Measurements from ENCODE around the gene IGIP. TPM values are rescaled to one million over a fixed set of nuclear protein-coding genes. Genes with fewer than 3 reads are reported as not detected.

Gene IGIP
- total and polyA plus RNA-seq, 2 donors from 2014 or later = 13.2 to 15.5 TPM

GRCh38 chr5:140135127-140135526, 9.4 kb downstream of the IGIP start:
- no peak overlapping the region for H3K4me3 ChIP-seq (ENCODE audit: low read length in 3 of 3)
- FAIRE-seq (no peak), DNase-seq (no peak)
- no peak overlapping the region for H3K9ac ChIP-seq (ENCODE audit: low read length in 3 of 3)
- no peaks in the 10 kb centered on the region for H3K9me3 ChIP-seq (ENCODE audit: control insufficient read depth in 2 of 3, insufficient read depth in 1 of 3, low read length in 3 of 3)
- H3K27me3 ChIP-seq (ENCODE audit: control insufficient read depth, insufficient read depth, low read length) = no peaks in the 10 kb centered on the region
- peaks cover 0 to 10% (median 9%) of the 10 kb centered on the region in 3 donors for H3K4me1 ChIP-seq (ENCODE audit: control insufficient read depth in 2 of 3, insufficient read depth in 2 of 3, low read depth in 1 of 3, low read length in 3 of 3)
- no peak for TF ChIP-seq CTCF (IDR thresholded peaks at IDR 0.05; ENCODE audit: borderline replicate concordance, extremely low read depth, insufficient read depth)
- intact Hi-C loops (cut with DNase I) = no loop called here
- no peak overlapping the region for H3K27ac ChIP-seq (ENCODE audit: low read depth in 2 of 2, low read length in 2 of 2)
- H3K36me3 ChIP-seq (ENCODE audit: control insufficient read depth in 2 of 3, insufficient read depth in 3 of 3, low read length in 3 of 3) = no peaks in the 10 kb centered on the region

- no peak for DNase-seq
- intact Hi-C loops (cut with DNase I) = no loop called here
- no peak overlapping the region for H3K27ac ChIP-seq (ENCODE audit: low read depth in 2 of 2, low read length in 2 of 2)
- no peak for TF ChIP-seq CTCF (IDR thresholded peaks at IDR 0.05; ENCODE audit: borderline replicate concordance, extremely low read depth, insufficient read depth)
- H3K27me3 ChIP-seq (ENCODE audit: control insufficient read depth, insufficient read depth, low read length) = no peaks in the 10 kb centered on the region
- H3K36me3 ChIP-seq (ENCODE audit: control insufficient read depth in 2 of 3, insufficient read depth in 3 of 3, low read length in 3 of 3) = no peaks in the 10 kb centered on the region
- no peak overlapping the region for H3K4me3 ChIP-seq (ENCODE audit: low read length in 3 of 3)
- H3K9me3 ChIP-seq (ENCODE audit: control insufficient read depth in 2 of 3, insufficient read depth in 1 of 3, low read length in 3 of 3) = no peaks in the 10 kb centered on the region
- H3K9ac ChIP-seq (ENCODE audit: low read length in 3 of 3) = no peak overlapping the region
- no peak for FAIRE-seq
- H3K4me1 ChIP-seq (ENCODE audit: control insufficient read depth in 2 of 3, insufficient read depth in 2 of 3, low read depth in 1 of 3, low read length in 3 of 3) = peaks cover 0 to 12% (median 10%) of the 10 kb centered on the region in 3 donors
Measured at GRCh38 chr5:140136624-140137023, 10.9 kb downstream of the IGIP start.

GRCh38 chr5:140140435-140140834, 14.7 kb downstream of the IGIP start:
- no peak for FAIRE-seq
- H3K4me3 ChIP-seq (ENCODE audit: low read length in 3 of 3) = no peak overlapping the region
- intact Hi-C loops (cut with DNase I) = no loop called here
- H3K9ac ChIP-seq (ENCODE audit: low read length in 3 of 3) = no peak overlapping the region
- no peak for DNase-seq
- H3K27ac ChIP-seq (ENCODE audit: low read depth in 2 of 2, low read length in 2 of 2) = no peak overlapping the region
- no peaks in the 10 kb centered on the region for H3K9me3 ChIP-seq (ENCODE audit: control insufficient read depth in 2 of 3, insufficient read depth in 1 of 3, low read length in 3 of 3)
- no peak for TF ChIP-seq CTCF (IDR thresholded peaks at IDR 0.05; ENCODE audit: borderline replicate concordance, extremely low read depth, insufficient read depth)
- peaks cover 0 to 35% (median 16%) of the 10 kb centered on the region in 3 donors for H3K4me1 ChIP-seq (ENCODE audit: control insufficient read depth in 2 of 3, insufficient read depth in 2 of 3, low read depth in 1 of 3, low read length in 3 of 3)
- no peaks in the 10 kb centered on the region for H3K27me3 ChIP-seq (ENCODE audit: control insufficient read depth, insufficient read depth, low read length)
- no peaks in the 10 kb centered on the region for H3K36me3 ChIP-seq (ENCODE audit: control insufficient read depth in 2 of 3, insufficient read depth in 3 of 3, low read length in 3 of 3)

GRCh38 chr5:140141241-140141640, 15.5 kb downstream of the IGIP start:
- no peaks in the 10 kb centered on the region for H3K36me3 ChIP-seq (ENCODE audit: control insufficient read depth in 2 of 3, insufficient read depth in 3 of 3, low read length in 3 of 3)
- no peak overlapping the region for H3K27ac ChIP-seq (ENCODE audit: low read depth in 2 of 2, low read length in 2 of 2)
- H3K4me1 ChIP-seq (ENCODE audit: control insufficient read depth in 2 of 3, insufficient read depth in 2 of 3, low read depth in 1 of 3, low read length in 3 of 3) = peaks cover 0 to 37% (median 21%) of the 10 kb centered on the region in 3 donors
- TF ChIP-seq CTCF (IDR thresholded peaks at IDR 0.05; ENCODE audit: borderline replicate concordance, extremely low read depth, insufficient read depth) = no peak
- no peak overlapping the region for H3K4me3 ChIP-seq (ENCODE audit: low read length in 3 of 3)
- H3K9ac ChIP-seq (ENCODE audit: low read length in 3 of 3) = no peak overlapping the region
- intact Hi-C loops (cut with DNase I) = no loop called here
- DNase-seq = no peak
- no peak for FAIRE-seq
- no peaks in the 10 kb centered on the region for H3K27me3 ChIP-seq (ENCODE audit: control insufficient read depth, insufficient read depth, low read length)
- H3K9me3 ChIP-seq (ENCODE audit: control insufficient read depth in 2 of 3, insufficient read depth in 1 of 3, low read length in 3 of 3) = no peaks in the 10 kb centered on the region
